Measurements from ENCODE around the gene GCN1. TPM values are rescaled to one million over a fixed set of nuclear protein-coding genes. Genes with fewer than 3 reads are reported as not detected.

GCN1 gene
- total RNA-seq, 1 donor from 2014 or later: 62.6 TPM

DNA sequence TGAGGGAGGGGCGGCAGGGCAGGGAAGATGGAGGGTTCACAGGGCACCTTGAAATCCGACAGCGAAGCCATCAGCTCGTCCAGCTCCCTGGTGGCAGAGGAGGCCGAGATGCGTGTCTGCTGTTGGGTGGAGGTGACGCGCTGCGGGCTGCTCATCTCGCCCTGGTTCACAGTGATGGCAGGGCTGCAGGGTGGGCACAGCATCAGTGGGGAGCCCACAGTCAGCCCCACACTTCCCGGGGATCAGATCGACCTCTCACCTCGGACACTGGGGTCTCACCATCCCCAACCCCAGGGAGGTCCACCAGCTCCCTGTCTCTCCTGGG lies 27.0 kb upstream of the GCN1 start:
- DNase-seq (ENCODE audit: extremely low spot score in 2 of 2): no peak
- TF ChIP-seq POLR2A (IDR thresholded peaks at IDR 0.05) (no peak), CTCF (IDR thresholded peaks at IDR 0.05) (no peak), POLR2AphosphoS5 (IDR thresholded peaks at IDR 0.05; ENCODE audit: insufficient read depth in 1 of 2, low read depth in 1 of 2) (no peak)
- intact Hi-C loops (cut with DNase I): no loop called here
- Histone ChIP-seq H3K4me1 (peaks cover 30% of the 10 kb centered on the region), H3K27ac (no peak overlapping the region), H3K9me3 (no peaks in the 10 kb centered on the region), H3K4me3 (no peak overlapping the region), H3K27me3 (no peaks in the 10 kb centered on the region), H3K36me3 (peaks cover 0 to 61% of the 10 kb centered on the region in 2 donors)

DNA sequence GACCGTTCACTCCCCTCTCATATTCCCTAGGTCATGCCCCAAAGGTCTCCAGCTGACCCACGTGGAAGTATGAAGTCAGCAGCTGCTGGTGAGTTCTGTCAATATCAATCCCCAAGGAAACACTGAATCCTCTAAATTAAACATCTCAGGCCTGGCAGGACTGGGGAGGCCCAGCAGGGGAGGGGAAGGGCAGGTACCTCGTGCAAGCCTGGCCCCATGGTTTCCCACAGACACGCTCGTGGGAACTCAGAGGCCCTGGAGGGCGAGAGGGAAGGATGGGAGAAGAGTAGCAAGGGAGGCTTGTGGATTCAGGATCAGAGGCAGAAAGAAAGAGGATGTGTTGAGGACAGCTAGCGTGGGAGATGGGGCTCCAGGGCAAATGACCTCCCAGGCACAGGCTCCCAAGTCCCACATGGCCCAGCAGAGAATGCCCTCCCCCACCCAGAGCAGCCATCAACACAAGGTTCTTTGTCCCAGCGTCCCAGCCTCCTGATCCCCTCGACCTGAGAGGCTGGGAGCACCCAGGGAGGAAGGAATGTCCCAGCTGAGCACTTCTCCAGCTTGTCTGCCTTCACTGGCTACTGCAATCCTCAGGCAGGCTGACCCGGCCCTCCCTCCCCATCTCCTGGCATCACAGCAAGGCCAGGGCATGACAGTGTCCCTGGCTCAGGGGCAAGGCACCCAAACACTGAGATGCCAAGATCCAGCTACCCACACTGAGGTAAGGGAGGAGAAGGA lies 26.5 kb upstream of the GCN1 start:
- Histone ChIP-seq H3K9me3 (no peaks in the 10 kb centered on the region), H3K4me3 (no peak overlapping the region), H3K27ac (no peak overlapping the region), H3K4me1 (peaks cover 24% of the 10 kb centered on the region), H3K36me3 (peaks cover 0 to 66% of the 10 kb centered on the region in 2 donors), H3K27me3 (no peaks in the 10 kb centered on the region)
- no peak for DNase-seq (ENCODE audit: extremely low spot score in 2 of 2)
- no peak for TF ChIP-seq POLR2A (IDR thresholded peaks at IDR 0.05)
- no peak for TF ChIP-seq POLR2AphosphoS5 (IDR thresholded peaks at IDR 0.05; ENCODE audit: insufficient read depth in 1 of 2, low read depth in 1 of 2)
- no peak for TF ChIP-seq CTCF (IDR thresholded peaks at IDR 0.05)
- intact Hi-C loops (cut with DNase I): no loop called here

- peaks cover 0 to 82% of the 10 kb centered on the region in 2 donors for H3K36me3 ChIP-seq
- peak in 1 of 2 donors; percentile 35 for TF ChIP-seq POLR2AphosphoS5 (IDR thresholded peaks at IDR 0.05; ENCODE audit: insufficient read depth in 1 of 2, low read depth in 1 of 2)
- no peak for TF ChIP-seq CTCF (IDR thresholded peaks at IDR 0.05)
- DNase-seq (ENCODE audit: extremely low spot score in 2 of 2): no peak
- no peaks in the 10 kb centered on the region for H3K27me3 ChIP-seq
- no peak overlapping the region for H3K4me3 ChIP-seq
- peaks cover 4% of the 10 kb centered on the region for H3K4me1 ChIP-seq
- intact Hi-C loops (cut with DNase I): no loop called here
- H3K27ac ChIP-seq: no peak overlapping the region
- no peaks in the 10 kb centered on the region for H3K9me3 ChIP-seq
Measured at GRCh38 chr12:120218680-120219606, 24.4 kb upstream of the GCN1 start.

DNA sequence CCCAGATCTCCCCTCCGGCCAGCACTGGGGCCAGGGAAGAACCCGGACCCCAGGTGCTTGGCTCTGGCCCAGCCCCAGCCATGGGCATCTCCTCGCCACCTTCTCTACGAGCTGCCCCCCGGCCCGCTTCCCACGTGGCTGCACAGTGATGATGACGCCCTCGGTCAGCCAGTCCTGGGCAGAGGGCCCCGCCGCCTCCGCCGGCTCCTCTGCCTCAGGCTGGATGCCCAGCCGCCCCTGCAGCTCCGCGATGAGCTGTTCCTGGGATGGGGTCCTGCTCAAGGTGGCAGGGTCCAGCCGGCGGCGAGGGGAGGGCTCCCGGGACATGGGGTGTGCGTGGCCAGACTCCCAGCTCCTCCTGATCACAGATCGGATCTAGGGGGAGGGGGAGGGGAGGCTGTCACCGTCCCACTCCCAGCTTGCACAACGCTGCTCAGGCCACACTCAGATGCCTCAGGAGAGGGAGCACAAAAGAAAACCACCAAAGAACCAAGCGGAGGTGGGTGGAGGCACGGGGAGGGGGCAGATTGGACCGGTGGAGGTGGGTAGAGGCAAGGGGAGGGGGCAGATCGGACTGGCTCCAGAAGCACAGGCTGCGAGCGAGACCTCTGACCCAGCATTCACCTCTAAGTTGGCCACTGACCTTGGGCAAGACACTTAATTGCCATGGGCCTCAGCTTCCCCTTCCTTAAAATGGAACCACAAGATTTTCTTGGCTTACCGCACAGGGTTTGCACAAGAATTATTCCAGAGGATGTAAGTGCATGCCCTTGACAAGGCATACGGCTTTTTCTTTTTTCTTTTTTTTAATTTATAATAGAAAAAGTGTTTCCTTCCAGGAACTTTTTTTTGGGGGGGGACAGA lies 22.5 kb upstream of the GCN1 start:
- no peak overlapping the region for H3K4me3 ChIP-seq
- no peaks in the 10 kb centered on the region for H3K9me3 ChIP-seq
- H3K27ac ChIP-seq: no peak overlapping the region
- intact Hi-C loops (cut with DNase I): no loop called here
- DNase-seq (ENCODE audit: extremely low spot score in 2 of 2): no peak
- no peaks in the 10 kb centered on the region for H3K4me1 ChIP-seq
- no peaks in the 10 kb centered on the region for H3K27me3 ChIP-seq
- peaks cover 0 to 83% of the 10 kb centered on the region in 2 donors for H3K36me3 ChIP-seq
- no peak for TF ChIP-seq CTCF (IDR thresholded peaks at IDR 0.05)
- TF ChIP-seq POLR2AphosphoS5 (IDR thresholded peaks at IDR 0.05; ENCODE audit: insufficient read depth in 1 of 2, low read depth in 1 of 2): no peak
- no peak for TF ChIP-seq POLR2A (IDR thresholded peaks at IDR 0.05)
